ENCODE data around the gene NXF1. TPM values are rescaled to one million over a fixed set of nuclear protein-coding genes. Genes with fewer than 3 reads are reported as not detected.

The NXF1 gene
- total RNA-seq, 1 experiment from 2014 or later, result 69.0 TPM

DNA sequence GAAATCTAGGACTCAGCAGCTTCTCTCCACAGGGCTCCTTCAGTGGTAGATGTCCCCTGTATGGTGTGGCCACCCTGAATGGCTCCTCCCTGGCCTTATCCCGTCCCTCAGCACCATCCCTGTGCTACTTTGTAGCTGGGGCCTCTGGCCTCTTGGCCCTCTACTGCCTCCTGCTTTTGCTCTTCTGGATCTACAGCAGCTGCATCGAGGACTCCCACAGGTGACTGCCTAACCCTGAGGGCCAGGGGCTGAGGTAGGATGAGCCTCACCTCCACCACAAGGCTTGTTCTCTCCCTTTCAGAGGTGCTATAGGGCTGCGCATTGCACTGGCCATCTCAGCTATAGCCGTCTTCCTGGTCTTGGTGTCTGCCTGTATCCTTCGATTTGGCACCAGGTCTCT lies 16.2 kb downstream of the NXF1 start:
- TF ChIP-seq, protein P1, sequence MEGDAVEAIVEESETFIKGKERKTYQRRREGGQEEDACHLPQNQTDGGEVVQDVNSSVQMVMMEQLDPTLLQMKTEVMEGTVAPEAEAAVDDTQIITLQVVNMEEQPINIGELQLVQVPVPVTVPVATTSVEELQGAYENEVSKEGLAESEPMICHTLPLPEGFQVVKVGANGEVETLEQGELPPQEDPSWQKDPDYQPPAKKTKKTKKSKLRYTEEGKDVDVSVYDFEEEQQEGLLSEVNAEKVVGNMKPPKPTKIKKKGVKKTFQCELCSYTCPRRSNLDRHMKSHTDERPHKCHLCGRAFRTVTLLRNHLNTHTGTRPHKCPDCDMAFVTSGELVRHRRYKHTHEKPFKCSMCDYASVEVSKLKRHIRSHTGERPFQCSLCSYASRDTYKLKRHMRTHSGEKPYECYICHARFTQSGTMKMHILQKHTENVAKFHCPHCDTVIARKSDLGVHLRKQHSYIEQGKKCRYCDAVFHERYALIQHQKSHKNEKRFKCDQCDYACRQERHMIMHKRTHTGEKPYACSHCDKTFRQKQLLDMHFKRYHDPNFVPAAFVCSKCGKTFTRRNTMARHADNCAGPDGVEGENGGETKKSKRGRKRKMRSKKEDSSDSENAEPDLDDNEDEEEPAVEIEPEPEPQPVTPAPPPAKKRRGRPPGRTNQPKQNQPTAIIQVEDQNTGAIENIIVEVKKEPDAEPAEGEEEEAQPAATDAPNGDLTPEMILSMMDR (conservative IDR thresholded peaks at IDR 0.05), result no peak
- Histone ChIP-seq H2BK5ac (ENCODE audit: insufficient read length, low read length) (no peak overlapping the region), H3K9me3 (ENCODE audit: control insufficient read depth, low read depth, low read length) (no peaks in the 10 kb centered on the region), H3K23me2 (ENCODE audit: insufficient read length, low read depth, low read length, poor library complexity, severe bottlenecking) (peaks cover 4% of the 10 kb centered on the region), H2BK15ac (ENCODE audit: low read depth, low read length) (no peak overlapping the region), H4K5ac (ENCODE audit: insufficient read length, low read depth, low read length) (no peak overlapping the region), H3K4me2 (ENCODE audit: insufficient read depth, insufficient read length, low read length) (no peak overlapping the region), H3K4ac (ENCODE audit: low read depth, low read length) (no peak overlapping the region), H2AFZ (ENCODE audit: low read length) (no peak overlapping the region), H4K91ac (ENCODE audit: insufficient read length, low read depth, low read length) (no peak overlapping the region), H3K4me1 (ENCODE audit: insufficient read depth, low read length) (no peaks in the 10 kb centered on the region), H3K79me1 (ENCODE audit: insufficient read depth, low read depth, low read length, poor library complexity, severe bottlenecking) (no peaks in the 10 kb centered on the region), H2BK120ac (ENCODE audit: low read depth, low read length, poor library complexity, severe bottlenecking) (no peak overlapping the region), H2BK20ac (ENCODE audit: low read depth, low read length, poor library complexity, severe bottlenecking) (no peak overlapping the region), H3K14ac (ENCODE audit: insufficient read depth, low read length) (no peak overlapping the region), H3K27ac (ENCODE audit: insufficient read length, low read depth, low read length) (no peak overlapping the region), H3K23ac (ENCODE audit: insufficient read length, low read depth, low read length) (no peak overlapping the region), H2BK12ac (ENCODE audit: insufficient read length, low read depth, low read length) (no peak overlapping the region), H3T11ph (ENCODE audit: low read length) (no peak overlapping the region), H3K9ac (ENCODE audit: extremely low read depth, insufficient read length, low read length) (no peak overlapping the region), H4K8ac (replicated peaks; ENCODE audit: insufficient read length, low read depth, low read length) (no peak overlapping the region), H3K79me2 (ENCODE audit: insufficient read depth, low read length) (no peaks in the 10 kb centered on the region; the same call in 1 of the 2 replicates), H3K56ac (ENCODE audit: insufficient read length, low read depth, low read length) (no peak overlapping the region), H3K18ac (ENCODE audit: insufficient read length, low read depth, low read length) (no peak overlapping the region), H3K27me3 (ENCODE audit: insufficient read depth, low read length) (no peaks in the 10 kb centered on the region), H4K20me1 (ENCODE audit: control insufficient read depth, insufficient read depth, insufficient read length) (no peaks in the 10 kb centered on the region), H2AK5ac (ENCODE audit: insufficient read length, low read length) (no peak overlapping the region)
- Mint-ChIP-seq H3K27ac (peak overlapping the region in 2 of 3 experiments; percentile 57 to 90; a peak in 4 of 7 replicates), H3K9me3 (no peaks in the 10 kb centered on the region; a peak in 1 of 5 replicates), H3K4me1 (peaks cover 27 to 37% of the 10 kb centered on the region in 2 experiments), H3K4me3 (peak overlapping the region; percentile 89 to 94), H3K27me3 (ENCODE audit: low read depth) (no peaks in the 10 kb centered on the region; the same call in 1 of the 2 replicates), H3K36me3 (ENCODE audit: insufficient read depth in 1 of 3, low read depth in 3 of 3) (peaks cover 17 to 65% (median 40%) of the 10 kb centered on the region in 3 experiments; a peak in 6 of 7 replicates)
- WGBS (ENCODE audit: extremely low coverage, insufficient read length, low lambda C conversion rate), result no CpG with 5 or more reads among the region's 5 CpGs
- DNase-seq, result peak; percentile 59
